ENCODE measurements around the gene MOCS3.

DNA sequence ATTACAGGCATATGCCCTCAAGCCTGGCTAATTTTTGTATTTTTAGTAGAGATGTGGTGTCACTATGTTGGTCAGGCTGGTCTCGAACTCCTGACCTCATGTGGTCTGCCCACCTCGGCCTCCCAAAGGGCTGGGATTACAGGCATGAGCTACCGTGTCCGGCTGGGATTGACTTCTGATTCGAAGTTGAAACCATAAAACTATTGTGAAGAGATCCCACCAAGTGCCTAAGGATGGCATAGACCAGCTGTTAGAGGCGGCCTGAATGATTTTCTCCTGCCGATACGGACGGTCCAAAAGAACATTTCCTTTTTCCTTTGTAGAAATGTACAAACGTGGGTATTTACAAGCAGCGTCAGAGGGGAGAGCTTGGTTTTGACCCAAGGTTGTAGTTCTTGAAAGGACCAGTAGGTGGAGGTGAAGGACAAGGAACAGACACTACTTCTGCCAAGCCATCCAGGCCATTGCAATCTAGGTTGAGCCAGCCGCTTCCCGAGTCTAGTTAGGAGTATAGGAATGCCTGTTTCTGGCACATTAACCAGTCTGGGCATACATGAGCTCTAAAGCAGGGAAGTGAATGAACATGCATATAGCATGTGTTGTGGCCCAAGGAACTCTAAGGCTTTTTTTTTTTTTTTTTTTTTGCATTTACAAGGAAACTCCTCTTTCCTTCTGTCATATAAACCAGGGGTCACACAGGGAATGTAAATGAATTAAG, 29.0 kb downstream of the MOCS3 start:
- TF ChIP-seq, protein P1, sequence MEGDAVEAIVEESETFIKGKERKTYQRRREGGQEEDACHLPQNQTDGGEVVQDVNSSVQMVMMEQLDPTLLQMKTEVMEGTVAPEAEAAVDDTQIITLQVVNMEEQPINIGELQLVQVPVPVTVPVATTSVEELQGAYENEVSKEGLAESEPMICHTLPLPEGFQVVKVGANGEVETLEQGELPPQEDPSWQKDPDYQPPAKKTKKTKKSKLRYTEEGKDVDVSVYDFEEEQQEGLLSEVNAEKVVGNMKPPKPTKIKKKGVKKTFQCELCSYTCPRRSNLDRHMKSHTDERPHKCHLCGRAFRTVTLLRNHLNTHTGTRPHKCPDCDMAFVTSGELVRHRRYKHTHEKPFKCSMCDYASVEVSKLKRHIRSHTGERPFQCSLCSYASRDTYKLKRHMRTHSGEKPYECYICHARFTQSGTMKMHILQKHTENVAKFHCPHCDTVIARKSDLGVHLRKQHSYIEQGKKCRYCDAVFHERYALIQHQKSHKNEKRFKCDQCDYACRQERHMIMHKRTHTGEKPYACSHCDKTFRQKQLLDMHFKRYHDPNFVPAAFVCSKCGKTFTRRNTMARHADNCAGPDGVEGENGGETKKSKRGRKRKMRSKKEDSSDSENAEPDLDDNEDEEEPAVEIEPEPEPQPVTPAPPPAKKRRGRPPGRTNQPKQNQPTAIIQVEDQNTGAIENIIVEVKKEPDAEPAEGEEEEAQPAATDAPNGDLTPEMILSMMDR (IDR thresholded peaks at IDR 0.05; ENCODE audit: poor library complexity), result peak; percentile 85
- TF ChIP-seq EZH2 (IDR thresholded peaks at IDR 0.05; ENCODE audit: borderline replicate concordance), result no peak
